ENCODE results near the gene TRHDE.

The TRHDE gene

DNA sequence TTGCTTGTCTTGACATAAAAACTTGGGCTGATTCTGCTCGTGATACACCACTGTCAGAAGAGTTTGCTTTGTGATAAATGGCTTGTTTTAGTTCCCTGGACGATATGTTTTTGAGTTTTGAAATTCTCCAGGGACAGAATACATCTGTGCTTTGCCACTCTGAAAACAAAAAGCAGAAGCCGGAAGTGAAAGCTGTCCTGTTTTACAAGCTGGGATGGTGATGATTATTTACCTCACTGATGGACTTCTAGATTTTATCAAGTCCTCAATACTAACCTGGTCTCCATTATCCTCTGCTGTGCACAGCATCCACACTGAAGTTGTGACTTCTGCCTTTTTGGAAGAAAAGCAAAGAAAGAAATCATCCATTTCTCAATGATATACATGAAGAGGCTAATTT, 251.6 kb downstream of the TRHDE start:
- H2AK5ac ChIP-seq (ENCODE audit: low read length): no peak overlapping the region
- H3K79me1 ChIP-seq (ENCODE audit: low read length): no peaks in the 10 kb centered on the region
- no peak overlapping the region for H2BK120ac ChIP-seq (ENCODE audit: insufficient read depth, low read length, poor library complexity)
- no peak overlapping the region for H3K9ac ChIP-seq (ENCODE audit: low read length)
- WGBS (ENCODE audit: extremely low coverage, insufficient coverage, insufficient read length): no CpG with 5 or more reads among the region's 3 CpGs
- no peak overlapping the region for H3K27ac ChIP-seq (ENCODE audit: low read depth, low read length)
- no peak overlapping the region for H4K8ac ChIP-seq (ENCODE audit: low read depth, low read length)
- H4K91ac ChIP-seq (ENCODE audit: low read depth, low read length): no peak overlapping the region
- no peak overlapping the region for H3K4ac ChIP-seq (ENCODE audit: low read depth, low read length)
- no peak overlapping the region for H3K18ac ChIP-seq (ENCODE audit: low read length)
- no peak overlapping the region for H3K4me3 ChIP-seq (ENCODE audit: low read depth, low read length)
- H3K36me3 ChIP-seq (ENCODE audit: control insufficient read depth in 1 of 2, insufficient read depth in 2 of 2, low read length in 2 of 2): no peaks in the 10 kb centered on the region
- no peaks in the 10 kb centered on the region for H3K9me3 ChIP-seq (ENCODE audit: insufficient read depth, low read depth, low read length)
- H3K23ac ChIP-seq (ENCODE audit: low read length): no peak overlapping the region
- no peak overlapping the region for H3K14ac ChIP-seq (ENCODE audit: low read length)
- H3K4me2 ChIP-seq (ENCODE audit: low read length): no peak overlapping the region
- no peak overlapping the region for H2BK5ac ChIP-seq (ENCODE audit: low read depth, low read length, poor library complexity)
- no peak for DNase-seq
- H4K12ac ChIP-seq (ENCODE audit: low read depth, low read length): no peak overlapping the region
- no peak overlapping the region for H2BK12ac ChIP-seq (ENCODE audit: low read length)
- no peaks in the 10 kb centered on the region for H3K4me1 ChIP-seq (ENCODE audit: control insufficient read depth in 1 of 2, insufficient read depth in 2 of 2, low read length in 2 of 2)
- no peaks in the 10 kb centered on the region for H3K79me2 ChIP-seq (ENCODE audit: control insufficient read depth, insufficient read depth, low read length, poor library complexity)
- H3K27me3 ChIP-seq (ENCODE audit: insufficient read depth, low read length): no peaks in the 10 kb centered on the region
- no peak overlapping the region for H2AFZ ChIP-seq (ENCODE audit: insufficient read depth, low read length, poor library complexity)

DNA sequence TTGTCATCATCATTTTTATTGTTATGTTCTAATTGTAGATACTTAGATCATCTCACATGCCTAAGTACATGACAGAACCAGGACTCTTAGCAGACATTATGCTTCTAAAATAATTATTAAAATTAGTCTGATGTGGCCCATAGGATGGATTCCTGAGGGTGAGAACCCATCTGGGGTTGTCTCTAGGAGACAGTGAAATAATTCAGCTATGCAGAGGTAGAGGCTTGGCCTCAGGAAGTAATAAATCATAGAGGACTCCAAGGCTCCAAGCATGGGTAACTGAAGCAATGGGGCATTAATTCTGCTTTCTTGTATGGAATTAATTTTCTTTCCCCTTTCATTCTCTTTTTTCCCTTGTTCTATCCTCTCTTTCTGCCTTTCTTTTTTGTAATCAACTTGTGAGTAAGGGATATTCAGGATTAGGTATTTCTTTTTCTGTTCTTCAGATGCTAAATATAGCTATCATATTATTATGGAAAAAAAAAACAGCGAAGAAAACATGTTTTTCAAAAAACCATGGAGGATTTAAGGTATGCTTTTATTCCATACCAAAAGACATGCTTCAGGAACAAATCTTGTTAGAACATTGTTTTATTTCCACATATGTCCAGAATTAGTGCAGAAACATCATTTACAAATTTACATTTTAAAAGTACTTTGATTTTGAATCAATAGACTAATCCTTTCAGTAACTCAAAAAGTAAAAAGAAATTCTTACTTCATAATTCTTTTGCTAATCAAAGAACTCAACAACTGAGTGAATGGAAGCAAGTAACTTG, 263.2 kb downstream of the TRHDE start:
- Histone ChIP-seq H2BK120ac (ENCODE audit: insufficient read depth, low read length, poor library complexity) (no peak overlapping the region), H3K4ac (ENCODE audit: low read depth, low read length) (no peak overlapping the region), H3K79me1 (ENCODE audit: low read length) (no peaks in the 10 kb centered on the region), H4K12ac (ENCODE audit: low read depth, low read length) (no peak overlapping the region), H4K91ac (ENCODE audit: low read depth, low read length) (no peak overlapping the region), H3K4me2 (ENCODE audit: low read length) (no peak overlapping the region), H3K18ac (ENCODE audit: low read length) (no peak overlapping the region), H3K4me3 (ENCODE audit: low read depth, low read length) (no peak overlapping the region), H3K14ac (ENCODE audit: low read length) (no peak overlapping the region), H3K27ac (ENCODE audit: low read depth, low read length) (no peak overlapping the region), H2BK5ac (ENCODE audit: low read depth, low read length, poor library complexity) (no peak overlapping the region), H3K9me3 (ENCODE audit: insufficient read depth, low read depth, low read length) (no peaks in the 10 kb centered on the region), H3K9ac (ENCODE audit: low read length) (no peak overlapping the region), H3K4me1 (ENCODE audit: control insufficient read depth in 1 of 2, insufficient read depth in 2 of 2, low read length in 2 of 2) (no peaks in the 10 kb centered on the region), H3K27me3 (ENCODE audit: insufficient read depth, low read length) (no peaks in the 10 kb centered on the region), H2AK5ac (ENCODE audit: low read length) (no peak overlapping the region), H4K8ac (ENCODE audit: low read depth, low read length) (no peak overlapping the region), H3K23ac (ENCODE audit: low read length) (no peak overlapping the region), H3K36me3 (ENCODE audit: control insufficient read depth in 1 of 2, insufficient read depth in 2 of 2, low read length in 2 of 2) (no peaks in the 10 kb centered on the region), H2BK12ac (ENCODE audit: low read length) (no peak overlapping the region), H2AFZ (ENCODE audit: insufficient read depth, low read length, poor library complexity) (no peak overlapping the region), H3K79me2 (ENCODE audit: control insufficient read depth, insufficient read depth, low read length, poor library complexity) (no peaks in the 10 kb centered on the region)
- DNase-seq: no peak
- WGBS (ENCODE audit: extremely low coverage, insufficient coverage, insufficient read length): no CpG with 5 or more reads among the region's 1 CpG

DNA sequence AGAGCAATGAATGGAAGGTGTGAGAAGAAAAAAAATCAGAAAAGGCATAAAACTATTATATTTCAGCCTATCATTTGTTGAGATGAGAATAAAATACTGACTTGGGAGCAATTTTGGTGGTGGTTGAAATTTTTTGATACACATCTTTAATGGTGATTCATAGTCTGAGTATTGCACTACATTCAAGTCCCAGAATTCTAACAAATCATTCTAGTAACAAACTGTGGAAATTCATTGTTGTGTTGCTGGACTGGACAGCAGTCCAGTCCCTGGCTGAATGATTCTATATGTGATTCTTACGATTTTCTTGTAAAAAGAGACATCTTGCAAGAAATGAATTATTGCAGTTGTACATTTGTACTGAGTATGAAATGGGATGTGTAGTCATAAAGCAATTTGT, 268.6 kb downstream of the TRHDE start:
- no peak overlapping the region for H4K91ac ChIP-seq (ENCODE audit: low read depth, low read length)
- no peak overlapping the region for H3K23ac ChIP-seq (ENCODE audit: low read length)
- no peak overlapping the region for H4K8ac ChIP-seq (ENCODE audit: low read depth, low read length)
- no peaks in the 10 kb centered on the region for H3K4me1 ChIP-seq (ENCODE audit: control insufficient read depth in 1 of 2, insufficient read depth in 2 of 2, low read length in 2 of 2)
- H3K27me3 ChIP-seq (ENCODE audit: insufficient read depth, low read length): no peaks in the 10 kb centered on the region
- H2BK12ac ChIP-seq (ENCODE audit: low read length): no peak overlapping the region
- no peak overlapping the region for H2BK120ac ChIP-seq (ENCODE audit: insufficient read depth, low read length, poor library complexity)
- no peaks in the 10 kb centered on the region for H3K79me1 ChIP-seq (ENCODE audit: low read length)
- H3K36me3 ChIP-seq (ENCODE audit: control insufficient read depth in 1 of 2, insufficient read depth in 2 of 2, low read length in 2 of 2): no peaks in the 10 kb centered on the region
- H3K27ac ChIP-seq (ENCODE audit: low read depth, low read length): no peak overlapping the region
- no peak overlapping the region for H2AK5ac ChIP-seq (ENCODE audit: low read length)
- no CpG with 5 or more reads among the region's 1 CpG for WGBS (ENCODE audit: extremely low coverage, insufficient coverage, insufficient read length)
- H3K4me3 ChIP-seq (ENCODE audit: low read depth, low read length): no peak overlapping the region
- H3K4me2 ChIP-seq (ENCODE audit: low read length): no peak overlapping the region
- no peak for DNase-seq
- H4K12ac ChIP-seq (ENCODE audit: low read depth, low read length): no peak overlapping the region
- no peak overlapping the region for H3K4ac ChIP-seq (ENCODE audit: low read depth, low read length)
- no peak overlapping the region for H3K14ac ChIP-seq (ENCODE audit: low read length)
- H3K9me3 ChIP-seq (ENCODE audit: insufficient read depth, low read depth, low read length): no peaks in the 10 kb centered on the region
- H2BK5ac ChIP-seq (ENCODE audit: low read depth, low read length, poor library complexity): no peak overlapping the region
- no peaks in the 10 kb centered on the region for H3K79me2 ChIP-seq (ENCODE audit: control insufficient read depth, insufficient read depth, low read length, poor library complexity)
- H3K9ac ChIP-seq (ENCODE audit: low read length): no peak overlapping the region
- no peak overlapping the region for H3K18ac ChIP-seq (ENCODE audit: low read length)
- H2AFZ ChIP-seq (ENCODE audit: insufficient read depth, low read length, poor library complexity): no peak overlapping the region

DNA sequence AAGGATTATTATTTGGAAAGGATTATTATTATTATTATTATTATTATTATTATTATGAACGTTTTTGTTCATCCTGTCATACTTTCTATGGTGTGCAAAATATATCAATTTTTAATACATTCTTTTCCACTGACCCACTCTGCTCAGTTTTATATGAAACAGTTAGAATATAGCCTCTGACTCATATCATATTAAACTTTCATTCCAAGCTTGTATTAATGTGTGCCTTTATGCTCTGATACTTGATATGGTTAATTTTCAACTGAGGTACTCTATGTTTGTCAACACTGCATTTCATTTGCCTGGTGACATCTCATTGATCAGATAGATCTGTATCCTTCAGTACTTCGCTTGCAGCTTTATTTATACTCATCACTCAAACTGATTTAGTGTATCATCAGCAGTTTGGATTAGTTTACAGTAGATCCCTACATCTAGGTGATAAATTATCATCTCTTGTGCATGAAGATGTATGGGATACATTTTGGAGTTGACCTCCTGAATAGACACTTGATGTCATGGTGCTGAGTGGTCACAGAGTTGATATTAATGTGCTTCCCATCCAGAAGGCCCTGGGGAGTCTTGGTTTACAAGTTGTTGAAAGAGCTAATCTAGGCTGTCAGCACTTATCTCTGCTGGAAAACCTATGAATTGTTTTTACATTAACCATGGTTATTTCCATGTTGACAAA, 271.8 kb downstream of the TRHDE start:
- no CpG with 5 or more reads among the region's 2 CpGs for WGBS (ENCODE audit: extremely low coverage, insufficient coverage, insufficient read length)
- H3K14ac ChIP-seq (ENCODE audit: low read length): no peak overlapping the region
- H2BK5ac ChIP-seq (ENCODE audit: low read depth, low read length, poor library complexity): no peak overlapping the region
- no peak overlapping the region for H4K12ac ChIP-seq (ENCODE audit: low read depth, low read length)
- H3K27me3 ChIP-seq (ENCODE audit: insufficient read depth, low read length): no peaks in the 10 kb centered on the region
- H3K79me2 ChIP-seq (ENCODE audit: control insufficient read depth, insufficient read depth, low read length, poor library complexity): no peaks in the 10 kb centered on the region
- no peak overlapping the region for H4K8ac ChIP-seq (ENCODE audit: low read depth, low read length)
- no peak overlapping the region for H3K4me2 ChIP-seq (ENCODE audit: low read length)
- H3K18ac ChIP-seq (ENCODE audit: low read length): no peak overlapping the region
- H3K9ac ChIP-seq (ENCODE audit: low read length): no peak overlapping the region
- H3K4ac ChIP-seq (ENCODE audit: low read depth, low read length): no peak overlapping the region
- H2AK5ac ChIP-seq (ENCODE audit: low read length): no peak overlapping the region
- H2BK12ac ChIP-seq (ENCODE audit: low read length): no peak overlapping the region
- H3K79me1 ChIP-seq (ENCODE audit: low read length): no peaks in the 10 kb centered on the region
- no peaks in the 10 kb centered on the region for H3K9me3 ChIP-seq (ENCODE audit: insufficient read depth, low read depth, low read length)
- H3K4me3 ChIP-seq (ENCODE audit: low read depth, low read length): no peak overlapping the region
- no peak overlapping the region for H2AFZ ChIP-seq (ENCODE audit: insufficient read depth, low read length, poor library complexity)
- no peak overlapping the region for H3K27ac ChIP-seq (ENCODE audit: low read depth, low read length)
- no peak overlapping the region for H4K91ac ChIP-seq (ENCODE audit: low read depth, low read length)
- H3K36me3 ChIP-seq (ENCODE audit: control insufficient read depth in 1 of 2, insufficient read depth in 2 of 2, low read length in 2 of 2): no peaks in the 10 kb centered on the region
- H3K4me1 ChIP-seq (ENCODE audit: control insufficient read depth in 1 of 2, insufficient read depth in 2 of 2, low read length in 2 of 2): no peaks in the 10 kb centered on the region
- no peak overlapping the region for H3K23ac ChIP-seq (ENCODE audit: low read length)
- no peak overlapping the region for H2BK120ac ChIP-seq (ENCODE audit: insufficient read depth, low read length, poor library complexity)
- DNase-seq: no peak

All from trophoblast cell (in vitro differentiated cells and primary cell).